Activated CD8-positive, alpha-beta T cell treated with anti-CD3 and anti-CD28 coated beads for 36 hours (primary cell): ENCODE measurements around the gene OR51B6. TPM values are rescaled to one million over a fixed set of nuclear protein-coding genes. Genes with fewer than 3 reads are reported as not detected.

Experiments
- ATAC-seq: fragments of 200-7000 bp; cut with Tn5 transposase; one replicate; pipeline ENCODE4 v1.10.0; 2021; ENCODE audit warnings: mild to moderate bottlenecking, moderate library complexity
- CTCF ChIA-PET: fragments of 350-600 bp; sonication (Branson Sonifier 250); formaldehyde crosslinking; loops from one replicate; lab custom pipeline; 2021; ENCODE audit warnings: antibody characterized with exemption; lab: Charles Lee
- POLR2A ChIA-PET: fragments of 350-600 bp; sonication (Branson Sonifier 250); formaldehyde crosslinking; loops from one replicate; lab custom pipeline; 2021; ENCODE audit warnings: antibody characterized with exemption; lab: Charles Lee
- DNase-seq: peaks from one replicate; pipeline ENCODE4 v3.0.0-alpha.2; 2020
- H3K27ac Mint-ChIP-seq: one replicate; pipeline ENCODE4 v1.8.0; 2021; ENCODE audit warnings: mild to moderate bottlenecking, mixed read lengths
- H3K27me3 Mint-ChIP-seq: one replicate; pipeline ENCODE4 v1.8.0; 2021; ENCODE audit warnings: mixed read lengths
- H3K36me3 Mint-ChIP-seq: one replicate; pipeline ENCODE4 v1.8.0; 2021; ENCODE audit warnings: low read depth, mixed read lengths
- H3K4me1 Mint-ChIP-seq: one replicate; pipeline ENCODE4 v1.8.0; 2021; ENCODE audit warnings: low read depth, mixed read lengths
- H3K4me3 Mint-ChIP-seq: one replicate; pipeline ENCODE4 v1.8.0; 2021; ENCODE audit warnings: mild to moderate bottlenecking, moderate library complexity, mixed read lengths
- H3K9me3 Mint-ChIP-seq: one replicate; pipeline ENCODE4 v1.8.0; 2021; ENCODE audit warnings: mixed read lengths
- CTCF ChIP-seq: fragments of 200-600 bp; IDR thresholded peaks from one replicate; pipeline ENCODE4 v1.8.0; 2022; ENCODE audit warnings: antibody characterized with exemption, mild to moderate bottlenecking
- intact Hi-C: fragments of 100-400 bp; cut with micrococcal nuclease; formaldehyde crosslinking; loops from one replicate; pipeline ENCODE4 v1.10.0; 2022
- total RNA-seq, 2 experiments: library from RNA; stranded (reverse); gene quantifications; one replicate each; pipeline ENCODE4 v1.2.3, GENCODE V29; 2021

The OR51B6 gene, protein sequence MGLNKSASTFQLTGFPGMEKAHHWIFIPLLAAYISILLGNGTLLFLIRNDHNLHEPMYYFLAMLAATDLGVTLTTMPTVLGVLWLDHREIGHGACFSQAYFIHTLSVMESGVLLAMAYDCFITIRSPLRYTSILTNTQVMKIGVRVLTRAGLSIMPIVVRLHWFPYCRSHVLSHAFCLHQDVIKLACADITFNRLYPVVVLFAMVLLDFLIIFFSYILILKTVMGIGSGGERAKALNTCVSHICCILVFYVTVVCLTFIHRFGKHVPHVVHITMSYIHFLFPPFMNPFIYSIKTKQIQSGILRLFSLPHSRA
- total RNA-seq, result not detected

DNA sequence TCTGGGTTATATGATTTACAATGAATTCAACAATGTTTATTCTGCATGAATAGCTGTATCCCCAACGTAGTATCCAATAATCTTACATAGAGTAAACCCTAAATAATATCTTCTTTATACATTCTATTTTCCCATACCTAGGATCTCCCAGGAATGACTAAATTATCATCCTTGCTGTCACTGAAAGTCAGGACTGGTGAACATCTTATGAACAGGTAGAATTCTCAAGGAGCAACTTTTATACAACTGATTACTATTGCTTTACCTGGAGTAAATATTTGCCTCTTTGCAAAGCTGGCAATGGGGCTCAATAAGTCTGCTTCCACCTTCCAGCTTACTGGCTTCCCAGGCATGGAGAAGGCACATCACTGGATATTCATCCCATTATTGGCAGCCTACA lies at the start of gene OR51B6:
Gene OR51B6, plus strand, starts transcription at position 301 of the 400 bp plus-strand sequence. Its CDS starts 0 bp downstream, at position 301.
- H3K9me3 Mint-ChIP-seq, result no peaks in the 10 kb centered on the region
- H3K27me3 Mint-ChIP-seq, result peaks cover 4% of the 10 kb centered on the region
- H3K4me3 Mint-ChIP-seq, result no peak within 1 kb of the TSS
- no peaks in the 10 kb centered on the region for H3K4me1 Mint-ChIP-seq
- no peak within 1 kb of the TSS for H3K27ac Mint-ChIP-seq
- POLR2A ChIA-PET, result no interaction called here
- no peak for DNase-seq
- no peak for ATAC-seq
- intact Hi-C loops, result no loop called here
- H3K36me3 Mint-ChIP-seq, result no peaks in the 10 kb centered on the region
- CTCF ChIA-PET, result no interaction called here
- no peak for TF ChIP-seq CTCF

DNA sequence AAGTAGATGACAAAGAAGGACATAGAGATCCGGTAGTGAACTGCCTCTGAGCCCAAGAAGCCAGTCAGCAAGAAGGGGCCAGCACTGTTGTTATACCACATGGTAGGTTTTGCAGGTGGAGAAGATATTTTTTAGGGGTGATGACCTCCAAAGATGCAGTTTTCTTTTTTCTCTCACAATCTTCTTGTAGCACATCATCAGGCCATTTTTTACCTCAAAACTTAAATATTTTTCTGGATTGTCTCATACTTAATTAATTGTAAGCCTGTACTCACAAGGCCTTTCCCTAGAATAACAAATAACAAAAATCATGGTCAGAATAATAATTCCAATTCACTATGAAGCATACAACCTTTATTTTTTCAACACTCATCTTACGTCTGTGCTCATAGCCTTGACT lies 49.5 kb upstream of the OR51B6 start, which contains the start of gene OR51B4:
Gene OR51B4, minus strand, starts transcription at position 101 of the 400 bp plus-strand sequence. Its CDS starts 0 bp downstream, at position 101.
- ChIA-PET POLR2A (no interaction called here), CTCF (no interaction called here)
- Mint-ChIP-seq H3K36me3 (no peaks in the 10 kb centered on the region), H3K27me3 (no peaks in the 10 kb centered on the region), H3K4me3 (no peak within 1 kb of the TSS), H3K27ac (no peak within 1 kb of the TSS), H3K9me3 (no peaks in the 10 kb centered on the region), H3K4me1 (no peaks in the 10 kb centered on the region)
- intact Hi-C loops, result no loop called here
- no peak for TF ChIP-seq CTCF
- ATAC-seq, result no peak
- no peak for DNase-seq

DNA sequence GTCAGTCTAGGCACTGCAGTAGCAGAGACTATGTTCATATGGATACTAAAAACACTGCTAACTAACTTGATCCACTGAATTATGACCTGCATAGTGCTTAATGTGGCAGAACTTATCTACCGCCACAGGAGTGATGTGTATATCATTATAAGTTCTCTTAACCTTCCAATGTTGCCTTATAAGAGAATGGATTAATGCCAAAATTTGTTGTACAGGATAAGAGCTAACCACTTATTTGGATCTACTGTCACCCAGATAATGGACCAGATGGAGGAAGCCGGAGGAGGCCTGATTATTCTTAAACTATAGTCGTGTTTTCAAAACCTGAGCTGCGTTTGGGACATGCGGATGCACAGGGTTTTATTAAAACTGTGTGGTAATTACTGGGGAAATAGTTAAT lies 47.7 kb upstream of the OR51B6 start:
- no peaks in the 10 kb centered on the region for H3K9me3 Mint-ChIP-seq
- intact Hi-C loops, result no loop called here
- no peak overlapping the region for H3K27ac Mint-ChIP-seq
- ChIA-PET POLR2A (no interaction called here), CTCF (no interaction called here)
- H3K4me3 Mint-ChIP-seq, result no peak overlapping the region
- H3K27me3 Mint-ChIP-seq, result no peaks in the 10 kb centered on the region
- DNase-seq, result no peak
- no peaks in the 10 kb centered on the region for H3K4me1 Mint-ChIP-seq
- H3K36me3 Mint-ChIP-seq, result no peaks in the 10 kb centered on the region
- TF ChIP-seq CTCF, result no peak
- ATAC-seq, result no peak

GRCh38 chr11:5304046-5304445 lies 47.3 kb upstream of the OR51B6 start:
- POLR2A ChIA-PET, result no interaction called here
- H3K27me3 Mint-ChIP-seq, result no peaks in the 10 kb centered on the region

More at GRCh38 chr11:5304046-5304445, 47.3 kb upstream of the OR51B6 start:
- Mint-ChIP-seq H3K27ac (no peak overlapping the region), H3K36me3 (no peaks in the 10 kb centered on the region), H3K4me1 (no peaks in the 10 kb centered on the region), H3K9me3 (no peaks in the 10 kb centered on the region), H3K4me3 (no peak overlapping the region)
- intact Hi-C loops, result no loop called here
- CTCF ChIA-PET, result no interaction called here
- TF ChIP-seq CTCF, result no peak
- DNase-seq, result no peak
- no peak for ATAC-seq
